ENCODE measurements around the gene GRSF1. TPM values are rescaled to one million over a fixed set of nuclear protein-coding genes. Genes with fewer than 3 reads are reported as not detected.

GRSF1 gene
- total RNA-seq, 2 donors from 2014 or later = 39.4 to 42.0 TPM

DNA sequence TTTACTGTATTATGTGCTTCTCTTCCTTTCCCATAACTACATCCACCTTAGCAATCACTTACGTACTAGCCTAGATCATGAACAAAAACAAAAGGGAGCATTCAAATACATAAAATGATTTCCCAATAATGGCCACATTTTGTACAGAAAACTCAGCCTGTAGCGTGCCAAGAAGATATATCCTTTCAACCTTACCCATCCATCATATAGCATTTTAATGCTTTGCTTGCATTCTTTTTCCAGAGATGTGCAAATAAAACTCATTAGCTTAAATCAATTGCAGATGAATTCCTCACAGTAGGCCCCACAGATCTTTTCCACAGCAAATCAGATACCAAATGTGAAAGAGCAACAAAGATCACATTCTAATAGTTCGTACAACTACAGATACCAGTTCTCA, 20.8 kb downstream of the GRSF1 start:
- Mint-ChIP-seq H3K4me3 (peak overlapping the region; percentile 3), H3K36me3 (ENCODE audit: low read depth) (peaks cover 7% of the 10 kb centered on the region), H3K27ac (peak overlapping the region; percentile 85), H3K4me1 (peaks cover 11% of the 10 kb centered on the region), H3K27me3 (no peaks in the 10 kb centered on the region)
- ATAC-seq (no peak), DNase-seq (no peak)
- H3K9me3 ChIP-seq (ENCODE audit: control insufficient read depth, low read length, poor library complexity, severe bottlenecking) = no peaks in the 10 kb centered on the region

DNA sequence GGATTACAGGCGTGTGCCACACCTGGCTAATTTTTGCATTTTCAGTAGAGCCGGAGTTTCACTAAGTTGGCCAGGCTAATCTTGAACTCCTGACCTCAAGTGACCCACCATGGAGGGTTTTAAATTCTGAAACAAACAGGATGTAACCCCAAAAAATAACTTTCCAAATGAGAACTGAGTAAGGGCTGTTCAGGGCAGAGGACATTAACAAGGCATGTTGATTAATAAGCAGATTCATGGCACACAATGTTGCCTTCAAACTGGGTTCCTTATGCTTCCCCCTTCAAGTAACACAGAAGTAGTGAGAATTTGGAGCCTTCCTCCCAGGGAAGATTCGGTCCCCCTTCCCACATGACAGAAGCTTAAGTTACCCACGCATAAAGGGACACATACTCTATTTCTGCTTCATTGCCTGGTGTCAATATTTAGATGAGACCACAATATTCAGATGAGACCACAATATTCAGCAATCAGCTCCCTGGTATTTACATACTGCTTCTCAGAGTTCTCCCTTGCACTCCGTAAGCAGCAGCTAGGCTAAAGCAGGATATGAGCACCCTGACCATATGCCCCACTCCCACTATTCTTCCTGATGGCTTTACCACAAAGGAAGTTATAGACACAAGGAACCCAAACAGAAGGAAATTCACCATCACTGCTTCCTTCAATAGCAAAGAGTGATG, 21.4 kb downstream of the GRSF1 start:
- Mint-ChIP-seq H3K4me1 (peaks cover 11% of the 10 kb centered on the region), H3K4me3 (no peak overlapping the region), H3K27ac (peak overlapping the region; percentile 85), H3K36me3 (ENCODE audit: low read depth) (peaks cover 7% of the 10 kb centered on the region), H3K27me3 (no peaks in the 10 kb centered on the region)
- no peaks in the 10 kb centered on the region for H3K9me3 ChIP-seq (ENCODE audit: control insufficient read depth, low read length, poor library complexity, severe bottlenecking)
- no peak for ATAC-seq
- no peak for DNase-seq

DNA sequence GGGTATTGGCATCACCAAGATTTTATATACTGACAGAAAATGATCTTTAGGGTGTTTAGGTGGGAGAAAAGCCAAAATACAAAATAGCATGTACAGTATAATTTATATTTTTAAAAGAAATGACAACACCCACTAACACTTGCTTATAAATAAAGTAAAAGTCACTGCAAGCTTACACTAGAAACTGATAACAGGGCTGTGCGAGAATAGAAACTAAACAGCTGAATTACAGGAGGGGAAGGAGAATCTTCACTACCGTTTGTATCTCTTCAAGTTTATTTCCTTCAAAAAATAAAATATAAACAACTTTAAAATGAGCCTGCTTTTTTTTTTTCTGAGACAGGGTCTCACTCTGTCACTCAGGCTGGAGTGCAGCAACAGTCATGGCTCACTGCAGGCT, 22.8 kb downstream of the GRSF1 start:
- H3K27me3 Mint-ChIP-seq = no peaks in the 10 kb centered on the region
- DNase-seq (no peak), ATAC-seq (no peak)
- no peaks in the 10 kb centered on the region for H3K9me3 ChIP-seq (ENCODE audit: control insufficient read depth, low read length, poor library complexity, severe bottlenecking)
- peak overlapping the region; percentile 39 for H3K27ac Mint-ChIP-seq
- no peak overlapping the region for H3K4me3 Mint-ChIP-seq
- H3K4me1 Mint-ChIP-seq = peaks cover 11% of the 10 kb centered on the region
- peaks cover 7% of the 10 kb centered on the region for H3K36me3 Mint-ChIP-seq (ENCODE audit: low read depth)

DNA sequence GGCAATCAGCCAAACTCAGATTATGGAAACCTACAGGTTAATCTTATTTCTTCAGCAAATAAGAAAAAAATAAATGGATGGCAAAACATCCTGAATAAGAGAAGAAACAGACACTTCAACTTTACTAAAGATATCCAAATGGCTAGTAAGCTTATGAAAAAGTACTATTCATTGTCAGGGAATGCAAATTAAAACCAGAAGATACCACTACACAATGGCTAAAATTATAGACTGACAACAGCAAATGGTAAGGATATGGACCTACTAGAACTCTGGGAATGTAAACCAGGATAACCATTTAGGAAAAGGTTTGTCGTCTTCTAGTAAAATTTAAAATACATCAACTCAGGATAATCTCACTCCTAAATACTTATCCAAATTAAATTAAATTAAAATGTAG, 24.3 kb downstream of the GRSF1 start:
- no peaks in the 10 kb centered on the region for H3K27me3 Mint-ChIP-seq
- no peaks in the 10 kb centered on the region for H3K9me3 ChIP-seq (ENCODE audit: control insufficient read depth, low read length, poor library complexity, severe bottlenecking)
- H3K4me3 Mint-ChIP-seq = no peak overlapping the region
- peaks cover 11% of the 10 kb centered on the region for H3K4me1 Mint-ChIP-seq
- H3K27ac Mint-ChIP-seq = no peak overlapping the region
- peaks cover 7% of the 10 kb centered on the region for H3K36me3 Mint-ChIP-seq (ENCODE audit: low read depth)
- ATAC-seq (no peak), DNase-seq (no peak)

DNA sequence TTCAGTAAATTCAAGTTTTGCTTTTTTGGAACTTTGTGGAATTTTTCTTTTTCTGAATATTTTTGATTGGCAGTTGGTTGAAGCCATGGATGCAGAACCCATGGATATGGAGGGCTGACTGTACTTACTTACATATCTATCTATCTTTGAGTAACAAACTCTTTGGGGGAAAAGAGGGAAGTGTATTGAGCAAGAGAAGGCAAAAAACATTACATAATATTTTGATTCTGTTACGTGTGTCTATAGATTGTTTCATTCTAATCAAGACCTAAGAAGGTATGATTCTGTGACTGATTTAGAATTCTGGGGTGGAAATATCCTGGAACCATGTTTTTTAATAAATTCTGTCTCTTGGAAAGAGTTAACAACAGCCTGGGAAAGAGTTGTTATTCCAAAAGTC, 31.5 kb downstream of the GRSF1 start:
- Mint-ChIP-seq H3K4me3 (no peak overlapping the region), H3K27ac (no peak overlapping the region), H3K4me1 (no peaks in the 10 kb centered on the region), H3K27me3 (no peaks in the 10 kb centered on the region), H3K36me3 (ENCODE audit: low read depth) (no peaks in the 10 kb centered on the region)
- DNase-seq = no peak
- no peak for ATAC-seq
- H3K9me3 ChIP-seq (ENCODE audit: control insufficient read depth, low read length, poor library complexity, severe bottlenecking) = no peaks in the 10 kb centered on the region

DNA sequence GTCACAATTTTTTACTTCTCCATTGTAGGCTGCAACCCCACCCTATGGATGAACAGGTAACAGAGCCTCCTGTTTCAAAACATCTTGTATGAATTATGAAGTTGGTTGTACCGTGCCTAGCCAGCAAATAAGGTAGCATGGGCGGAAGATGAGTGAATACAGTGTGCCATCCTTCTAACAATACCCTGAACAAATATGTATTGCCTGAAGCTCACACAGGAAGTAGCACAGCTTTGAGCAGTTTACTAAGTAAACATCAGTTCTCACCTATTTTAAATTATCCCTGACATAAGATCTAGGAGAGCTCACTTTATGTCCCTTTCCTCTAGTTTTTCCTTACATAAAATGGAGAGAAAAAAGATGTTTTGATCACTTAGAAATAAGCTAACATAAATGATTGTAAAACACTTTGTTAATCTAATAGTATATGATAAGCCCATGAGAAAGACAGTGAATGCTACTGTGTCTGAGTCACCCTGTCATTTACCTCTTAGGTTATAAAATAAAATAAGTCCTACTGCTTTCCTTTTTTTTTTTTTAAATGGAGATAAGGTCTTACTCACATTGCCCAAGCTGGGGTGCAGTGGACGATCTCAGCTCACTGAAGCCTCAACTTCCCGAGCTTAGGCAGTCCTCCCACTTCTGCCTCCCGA, 36.6 kb downstream of the GRSF1 start:
- H3K27ac Mint-ChIP-seq = no peak overlapping the region
- no peak for DNase-seq

DNA sequence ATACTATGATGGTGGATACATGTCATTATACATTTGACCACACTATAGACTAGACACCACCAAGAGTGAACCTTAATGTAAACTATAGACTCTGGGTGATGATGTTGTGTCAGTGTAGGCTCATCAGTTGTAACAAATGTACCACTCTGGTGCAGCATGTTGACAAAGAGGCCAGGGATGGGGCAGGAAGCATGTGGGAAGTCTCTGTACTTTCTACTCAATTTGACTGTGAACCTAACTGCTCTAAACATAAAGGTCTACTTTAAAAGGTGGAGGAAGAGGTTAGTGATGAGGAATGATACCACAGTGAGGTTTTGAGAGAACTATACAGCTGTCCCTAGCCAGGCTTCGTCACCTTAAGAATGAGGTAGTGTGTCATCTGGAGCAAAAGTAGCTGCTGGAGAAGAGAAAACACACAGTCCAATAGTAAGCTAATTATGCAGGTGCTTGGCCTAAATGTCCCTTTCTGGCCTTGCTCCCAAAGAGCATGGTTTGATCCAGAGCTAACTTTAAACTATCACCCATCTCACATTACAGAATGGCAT, 38.4 kb downstream of the GRSF1 start:
- H3K4me3 Mint-ChIP-seq = no peak overlapping the region
- peaks cover 3% of the 10 kb centered on the region for H3K36me3 Mint-ChIP-seq (ENCODE audit: low read depth)
- DNase-seq (no peak), ATAC-seq (no peak)
- no peaks in the 10 kb centered on the region for H3K9me3 ChIP-seq (ENCODE audit: control insufficient read depth, low read length, poor library complexity, severe bottlenecking)
- no peaks in the 10 kb centered on the region for H3K4me1 Mint-ChIP-seq
- no peaks in the 10 kb centered on the region for H3K27me3 Mint-ChIP-seq
- H3K27ac Mint-ChIP-seq = no peak overlapping the region

More for the DNA sequence above, 36.6 kb downstream of the GRSF1 start:
- no peaks in the 10 kb centered on the region for H3K27me3 Mint-ChIP-seq
- no peak for ATAC-seq
- H3K9me3 ChIP-seq (ENCODE audit: control insufficient read depth, low read length, poor library complexity, severe bottlenecking) = no peaks in the 10 kb centered on the region
- H3K4me3 Mint-ChIP-seq = no peak overlapping the region
- no peaks in the 10 kb centered on the region for H3K4me1 Mint-ChIP-seq
- no peaks in the 10 kb centered on the region for H3K36me3 Mint-ChIP-seq (ENCODE audit: low read depth)

DNA sequence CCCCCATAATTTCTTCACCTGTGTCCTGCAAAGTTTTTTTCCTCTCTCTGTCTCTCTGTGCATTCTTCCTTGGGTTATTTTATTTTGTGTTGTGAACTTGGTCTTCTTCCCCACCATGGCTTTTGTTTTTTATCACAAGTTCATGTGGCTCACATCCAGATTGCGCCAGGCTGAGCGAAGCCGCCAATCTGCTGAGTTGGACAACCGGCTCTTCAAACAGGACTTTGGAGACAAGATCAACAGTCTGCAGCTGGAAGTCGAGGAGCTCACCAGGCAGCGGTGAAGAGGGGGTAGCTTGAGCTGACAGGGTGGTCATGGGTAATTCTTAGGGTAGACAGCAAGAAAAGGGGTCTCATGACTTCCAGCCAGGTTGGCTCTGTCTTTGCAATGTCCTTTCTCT, 46.1 kb downstream of the GRSF1 start:
- Mint-ChIP-seq H3K4me1 (peaks cover under 1% of the 10 kb centered on the region), H3K27ac (no peak overlapping the region), H3K27me3 (no peaks in the 10 kb centered on the region), H3K4me3 (no peak overlapping the region), H3K36me3 (ENCODE audit: low read depth) (peaks cover 8% of the 10 kb centered on the region)
- no peaks in the 10 kb centered on the region for H3K9me3 ChIP-seq (ENCODE audit: control insufficient read depth, low read length, poor library complexity, severe bottlenecking)
- ATAC-seq = no peak
- no peak for DNase-seq

DNA sequence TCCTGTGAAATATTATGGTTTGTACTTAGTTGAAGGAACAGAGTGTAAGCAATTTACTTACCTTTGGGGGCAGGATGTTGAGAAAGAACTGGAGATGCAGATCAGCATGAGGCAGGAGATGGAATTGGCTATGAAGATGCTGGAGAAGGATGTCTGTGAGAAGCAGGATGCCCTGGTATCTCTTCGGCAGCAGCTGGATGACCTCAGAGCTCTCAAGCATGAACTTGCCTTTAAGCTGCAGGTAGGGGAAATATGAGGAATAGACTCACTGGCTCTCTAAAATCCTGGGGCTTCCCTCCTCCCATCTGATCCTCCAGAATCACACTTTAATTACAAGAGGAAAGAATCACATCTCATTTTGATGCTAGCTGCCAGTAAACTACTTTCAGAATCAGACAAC, 51.0 kb downstream of the GRSF1 start:
- H3K36me3 Mint-ChIP-seq (ENCODE audit: low read depth) = peaks cover 6% of the 10 kb centered on the region
- no peaks in the 10 kb centered on the region for H3K27me3 Mint-ChIP-seq
- no peaks in the 10 kb centered on the region for H3K9me3 ChIP-seq (ENCODE audit: control insufficient read depth, low read length, poor library complexity, severe bottlenecking)
- peaks cover 6% of the 10 kb centered on the region for H3K4me1 Mint-ChIP-seq
- DNase-seq (no peak), ATAC-seq (no peak)
- no peak overlapping the region for H3K27ac Mint-ChIP-seq
- H3K4me3 Mint-ChIP-seq = no peak overlapping the region

DNA sequence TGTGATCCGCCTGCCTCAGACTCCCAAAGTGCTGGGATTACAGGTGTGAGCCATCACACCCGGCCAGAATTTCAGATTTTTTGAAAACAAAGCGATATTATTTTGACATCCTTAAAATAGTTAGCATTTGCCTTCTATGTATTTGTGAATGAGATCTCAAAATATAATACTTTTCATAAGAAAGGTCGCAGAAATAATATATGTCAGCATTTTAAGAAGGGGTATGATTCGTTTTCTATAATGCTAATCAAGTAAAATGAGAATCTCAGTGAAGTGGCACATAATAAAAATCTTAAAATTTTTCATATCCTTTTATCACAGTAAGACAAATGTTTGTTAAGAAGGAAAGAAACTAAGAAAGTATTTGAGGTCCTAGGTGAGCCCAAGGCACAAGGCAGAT, 52.2 kb downstream of the GRSF1 start:
- H3K4me1 Mint-ChIP-seq = peaks cover 7% of the 10 kb centered on the region
- H3K27me3 Mint-ChIP-seq = no peaks in the 10 kb centered on the region
- no peak for DNase-seq
- peaks cover 7% of the 10 kb centered on the region for H3K36me3 Mint-ChIP-seq (ENCODE audit: low read depth)
- no peaks in the 10 kb centered on the region for H3K9me3 ChIP-seq (ENCODE audit: control insufficient read depth, low read length, poor library complexity, severe bottlenecking)
- H3K4me3 Mint-ChIP-seq = no peak overlapping the region
- H3K27ac Mint-ChIP-seq = no peak overlapping the region
- no peak for ATAC-seq

DNA sequence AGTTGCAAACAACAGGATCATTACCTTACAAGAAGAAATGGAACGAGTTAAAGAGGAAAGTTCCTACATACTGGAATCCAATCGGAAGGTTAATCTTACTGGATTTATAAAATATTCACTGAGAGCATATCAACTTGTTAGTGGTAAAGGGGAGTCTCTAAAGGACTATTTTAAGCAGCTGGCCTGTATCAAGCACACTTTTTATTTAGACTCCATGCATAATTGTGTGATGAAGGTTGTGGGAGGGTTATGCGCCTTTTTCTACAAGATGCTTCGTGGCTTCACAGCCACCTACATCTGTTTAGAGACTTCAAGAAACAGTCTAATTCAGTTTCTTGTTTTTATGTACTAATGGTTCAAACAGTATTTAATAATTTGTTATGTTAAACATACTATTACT, 56.6 kb downstream of the GRSF1 start:
- peaks cover 5% of the 10 kb centered on the region for H3K4me1 Mint-ChIP-seq
- DNase-seq (no peak), ATAC-seq (no peak)
- H3K27ac Mint-ChIP-seq = no peak overlapping the region
- H3K36me3 Mint-ChIP-seq (ENCODE audit: low read depth) = peaks cover 2% of the 10 kb centered on the region
- no peaks in the 10 kb centered on the region for H3K9me3 ChIP-seq (ENCODE audit: control insufficient read depth, low read length, poor library complexity, severe bottlenecking)
- H3K27me3 Mint-ChIP-seq = no peaks in the 10 kb centered on the region
- H3K4me3 Mint-ChIP-seq = no peak overlapping the region

DNA sequence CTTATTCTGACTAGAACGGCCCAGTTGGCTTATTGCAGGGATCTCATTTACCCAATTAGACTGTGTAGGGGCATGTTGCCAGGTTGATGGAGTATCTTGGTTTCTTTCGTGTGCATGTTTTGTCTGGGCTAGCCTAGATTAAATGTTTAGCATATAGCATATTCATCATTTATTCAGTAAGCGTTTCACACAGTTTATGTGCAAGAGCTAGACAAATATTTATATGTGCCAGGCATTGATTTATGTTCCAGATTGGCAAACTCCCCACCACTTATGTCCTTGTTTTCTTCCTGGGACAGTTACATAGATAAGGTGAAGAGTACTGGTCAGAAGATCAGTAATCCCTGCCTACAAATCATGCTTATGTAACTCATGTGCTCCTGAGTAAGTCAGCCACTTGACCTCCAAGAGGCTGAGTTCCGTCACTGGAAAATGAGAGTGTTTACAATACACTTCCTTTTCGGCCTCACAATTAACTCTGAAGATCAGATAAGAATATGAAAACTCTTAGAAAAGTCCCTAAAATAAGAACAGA, 60.7 kb downstream of the GRSF1 start:
- no peaks in the 10 kb centered on the region for H3K9me3 ChIP-seq (ENCODE audit: control insufficient read depth, low read length, poor library complexity, severe bottlenecking)
- Mint-ChIP-seq H3K27ac (no peak overlapping the region), H3K27me3 (no peaks in the 10 kb centered on the region), H3K36me3 (ENCODE audit: low read depth) (peaks cover 2% of the 10 kb centered on the region), H3K4me1 (peaks cover 2% of the 10 kb centered on the region), H3K4me3 (no peak overlapping the region)
- ATAC-seq = no peak
- DNase-seq = no peak

DNA sequence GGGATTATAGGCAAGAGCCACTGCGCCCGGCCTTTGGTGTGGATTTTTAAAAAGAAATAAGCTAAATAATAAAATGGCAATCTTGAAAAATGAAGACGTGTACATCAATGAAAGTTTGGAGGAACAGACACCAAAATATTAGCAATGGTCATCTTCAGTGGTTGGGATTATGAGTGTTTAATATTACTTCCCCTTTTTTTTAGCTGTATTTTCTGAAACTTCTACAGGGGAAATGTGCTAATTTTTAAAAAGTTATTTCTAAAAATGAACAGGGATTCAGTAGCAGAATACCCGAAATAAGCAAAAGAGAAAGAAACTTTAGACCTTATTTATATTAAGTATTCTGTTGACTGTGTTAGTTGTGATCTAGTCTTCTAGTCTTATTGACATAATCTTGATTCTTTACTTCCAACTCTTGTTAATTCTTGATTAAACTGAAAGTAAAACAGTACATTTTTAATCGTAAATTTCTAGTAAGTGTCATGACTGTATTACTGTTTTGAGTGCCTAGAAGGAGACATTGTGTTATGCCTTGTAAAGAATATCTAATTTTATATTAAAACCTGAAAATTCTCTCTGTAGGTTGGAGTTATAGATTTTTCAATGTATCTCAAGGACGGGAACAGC, 66.6 kb downstream of the GRSF1 start:
- no peak for ATAC-seq
- Mint-ChIP-seq H3K4me1 (no peaks in the 10 kb centered on the region), H3K4me3 (no peak overlapping the region), H3K36me3 (ENCODE audit: low read depth) (peaks cover 2% of the 10 kb centered on the region), H3K27me3 (no peaks in the 10 kb centered on the region), H3K27ac (no peak overlapping the region)
- DNase-seq = no peak
- H3K9me3 ChIP-seq (ENCODE audit: control insufficient read depth, low read length, poor library complexity, severe bottlenecking) = no peaks in the 10 kb centered on the region
